Fibroblast of lung (primary cell): ENCODE results near the gene ACVR1B. TPM values are rescaled to one million over a fixed set of nuclear protein-coding genes. Genes with fewer than 3 reads are reported as not detected.

ENCODE experiments used
- DNase-seq, 2 donors: peaks; one replicate each; pipeline versions ENCODE4 v3.0.0 to v3.0.0-alpha.2; 2010; ENCODE audit warnings: low read depth in 2 of 2
- H2AFZ ChIP-seq: 2 replicates; pipeline ENCODE4 v1.5.1; 2012; ENCODE audit warnings: low read length, control low read depth, inconsistent platforms
- H3K27ac ChIP-seq: 2 replicates; pipeline ENCODE4 v1.5.1; 2011; ENCODE audit warnings: low read length, control low read depth; ENCODE audit not compliant: insufficient read depth
- H3K27me3 ChIP-seq: 2 replicates; pipeline ENCODE4 v1.5.1; 2011; ENCODE audit warnings: mild to moderate bottlenecking, low read length; ENCODE audit not compliant: control insufficient read depth, insufficient read depth
- H3K36me3 ChIP-seq: 2 replicates; pipeline ENCODE4 v1.5.1; 2011; ENCODE audit warnings: low read length; ENCODE audit not compliant: control insufficient read depth, insufficient read depth
- H3K4me1 ChIP-seq: 2 replicates; pipeline ENCODE4 v1.5.1; 2011; ENCODE audit warnings: low read length; ENCODE audit not compliant: control insufficient read depth, insufficient read depth; ENCODE audit errors: extremely low read depth
- H3K4me2 ChIP-seq: 2 replicates; pipeline ENCODE4 v1.5.1; 2011; ENCODE audit warnings: low read length, control low read depth; ENCODE audit not compliant: insufficient read depth; ENCODE audit errors: extremely low read depth
- H3K4me3 ChIP-seq, 4 experiments: fragments of 200-600 bp in 1 of 4; sonication (generic) in 1 of 4; replicated peaks in 1 of 4; 2 replicates each; pipeline ENCODE4 v1.5.1; 2011 to 2016; ENCODE audit warnings: low read length in 4 of 4, low read depth in 3 of 4, mild to moderate bottlenecking in 3 of 4, control low read depth in 2 of 4, inconsistent platforms in 1 of 4, mixed read lengths in 1 of 4; ENCODE audit not compliant: insufficient read depth in 1 of 4; ENCODE audit errors: control extremely low read depth in 1 of 4
- H3K79me2 ChIP-seq: 2 replicates; pipeline ENCODE4 v1.5.1; 2012; ENCODE audit warnings: mild to moderate bottlenecking, low read length, inconsistent platforms; ENCODE audit not compliant: control insufficient read depth, insufficient read depth
- H3K9ac ChIP-seq: 2 replicates; pipeline ENCODE4 v1.5.1; 2011; ENCODE audit warnings: mild to moderate bottlenecking, low read length, control low read depth; ENCODE audit not compliant: insufficient read depth
- H3K9me3 ChIP-seq: 2 replicates; pipeline ENCODE4 v1.5.1; 2012; ENCODE audit warnings: low read depth, low read length; ENCODE audit not compliant: control insufficient read depth, insufficient read depth
- H4K20me1 ChIP-seq: 2 replicates; pipeline ENCODE4 v1.5.1; 2011; ENCODE audit warnings: low read length; ENCODE audit not compliant: control insufficient read depth, insufficient read depth; ENCODE audit errors: extremely low read depth
- EZH2 ChIP-seq: IDR thresholded peaks from 2 replicates; pipeline ENCODE4 v1.5.1; 2012; ENCODE audit warnings: low read length, control low read depth, mild to moderate bottlenecking; ENCODE audit errors: missing control alignments
- polyA plus RNA-seq, 2 donors: library from polyadenylated mRNA; depleted of rRNA in 1 of 2; stranded (reverse) in 1 of 2; unstranded in 1 of 2; fragments of >200 nt; gene quantifications; 2 replicates each; pipeline ENCODE4 v1.2.1, GENCODE V29; 2011 to 2012; ENCODE audit warnings: missing spikeins in 1 of 2
- total RNA-seq: library from RNA; depleted of rRNA; stranded (reverse); fragments of >200 nt; gene quantifications from 2 replicates; pipeline ENCODE4 v1.2.1, GENCODE V29; 2014
- TF ChIP-seq, protein P1 (sequence below), 2 donors: IDR thresholded peaks in 1 of 2; conservative IDR thresholded peaks in 1 of 2; 1 replicate in 1 of 2; 2 replicates in 1 of 2; pipeline ENCODE4 v1.5.1; 2011 to 2012; ENCODE audit warnings: low read length in 2 of 2, control low read depth in 1 of 2, inconsistent platforms in 1 of 2, low read depth in 1 of 2, mild to moderate bottlenecking in 1 of 2

ACVR1B gene
- total and polyA plus RNA-seq, 2 donors (not counting 1 experiment from before 2014, with no cell fraction given): 12.4 to 13.6 TPM

DNA sequence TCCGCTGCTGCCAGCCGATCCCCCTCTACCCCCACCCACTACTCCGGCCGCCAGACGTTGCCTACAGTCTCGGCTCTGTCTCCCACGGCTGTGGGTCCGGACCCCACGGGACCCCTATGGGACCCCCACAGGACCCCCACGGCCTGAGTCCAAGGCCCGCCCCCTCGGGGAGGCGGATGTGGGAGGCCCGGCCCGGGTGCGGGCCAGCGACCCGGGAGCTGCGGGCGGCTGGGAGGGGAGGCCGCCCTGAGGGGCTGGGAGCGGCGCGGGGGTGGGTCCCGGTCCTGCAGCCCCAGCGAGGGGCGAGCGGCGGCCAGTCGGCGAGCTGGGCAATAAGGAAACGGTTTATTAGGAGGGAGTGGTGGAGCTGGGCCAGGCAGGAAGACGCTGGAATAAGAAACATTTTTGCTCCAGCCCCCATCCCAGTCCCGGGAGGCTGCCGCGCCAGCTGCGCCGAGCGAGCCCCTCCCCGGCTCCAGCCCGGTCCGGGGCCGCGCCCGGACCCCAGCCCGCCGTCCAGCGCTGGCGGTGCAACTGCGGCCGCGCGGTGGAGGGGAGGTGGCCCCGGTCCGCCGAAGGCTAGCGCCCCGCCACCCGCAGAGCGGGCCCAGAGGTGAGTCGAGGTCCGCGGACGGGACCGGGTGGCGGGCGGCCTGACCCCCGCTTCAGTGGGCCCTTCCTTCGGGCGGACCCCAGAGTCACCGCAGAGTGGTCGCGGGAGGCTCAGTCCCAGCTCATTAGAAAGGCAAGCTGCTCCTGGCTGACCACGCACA, 44.2 kb upstream of the ACVR1B start, which contains the start of gene ACVRL1:
ACVRL1 (plus strand) TSS at position 422 of the 773 bp plus-strand sequence. CDS start 4,971 bp downstream, outside the sequence.
- Histone ChIP-seq H3K27me3 (no peaks in the 10 kb centered on the region), H3K36me3 (no peaks in the 10 kb centered on the region), H3K4me2 (peak within 1 kb of the TSS; percentile 84), H2AFZ (peak within 1 kb of the TSS; percentile 13), H3K9ac (peak within 1 kb of the TSS; percentile 60), H3K79me2 (no peaks in the 10 kb centered on the region), H3K4me3 (peak within 1 kb of the TSS; percentile 19 to 65 (median 50)), H3K4me1 (peaks cover 25% of the 10 kb centered on the region), H3K27ac (peak within 1 kb of the TSS; percentile 89), H3K9me3 (no peaks in the 10 kb centered on the region), H4K20me1 (no peaks in the 10 kb centered on the region)
- peak in 1 of 2 donors; percentile 17 for DNase-seq
- no peak for TF ChIP-seq EZH2

DNA sequence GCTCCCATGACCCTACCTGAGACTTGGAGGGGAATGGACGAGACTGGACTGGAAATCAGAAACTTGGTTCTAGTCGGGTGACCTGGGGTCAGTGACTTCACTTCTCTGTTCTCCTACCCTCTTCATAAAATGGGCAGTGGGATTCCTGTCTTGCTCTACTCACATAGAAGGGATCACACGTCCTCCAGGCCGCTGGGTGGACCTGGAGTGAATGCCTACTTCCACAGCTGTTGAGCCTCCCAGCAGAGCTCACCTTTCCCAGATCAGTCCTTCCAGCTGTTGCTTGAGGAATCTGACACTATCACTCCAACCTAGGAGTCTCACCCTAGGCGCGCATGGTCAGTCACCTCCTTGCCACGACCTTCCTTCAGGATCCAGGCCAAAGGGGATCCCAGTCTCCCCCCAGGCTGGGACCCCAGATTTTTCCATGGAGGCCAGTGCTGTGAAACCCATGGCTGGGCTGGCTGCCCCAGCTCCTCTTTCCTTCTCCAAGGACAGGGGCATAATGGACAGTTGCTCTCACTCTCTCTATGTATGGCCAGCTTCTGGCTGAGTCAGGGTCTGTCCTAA, 43.6 kb upstream of the ACVR1B start:
- H3K9ac ChIP-seq: peak overlapping the region; percentile 60
- no peak for TF ChIP-seq EZH2
- TF ChIP-seq, protein P1, sequence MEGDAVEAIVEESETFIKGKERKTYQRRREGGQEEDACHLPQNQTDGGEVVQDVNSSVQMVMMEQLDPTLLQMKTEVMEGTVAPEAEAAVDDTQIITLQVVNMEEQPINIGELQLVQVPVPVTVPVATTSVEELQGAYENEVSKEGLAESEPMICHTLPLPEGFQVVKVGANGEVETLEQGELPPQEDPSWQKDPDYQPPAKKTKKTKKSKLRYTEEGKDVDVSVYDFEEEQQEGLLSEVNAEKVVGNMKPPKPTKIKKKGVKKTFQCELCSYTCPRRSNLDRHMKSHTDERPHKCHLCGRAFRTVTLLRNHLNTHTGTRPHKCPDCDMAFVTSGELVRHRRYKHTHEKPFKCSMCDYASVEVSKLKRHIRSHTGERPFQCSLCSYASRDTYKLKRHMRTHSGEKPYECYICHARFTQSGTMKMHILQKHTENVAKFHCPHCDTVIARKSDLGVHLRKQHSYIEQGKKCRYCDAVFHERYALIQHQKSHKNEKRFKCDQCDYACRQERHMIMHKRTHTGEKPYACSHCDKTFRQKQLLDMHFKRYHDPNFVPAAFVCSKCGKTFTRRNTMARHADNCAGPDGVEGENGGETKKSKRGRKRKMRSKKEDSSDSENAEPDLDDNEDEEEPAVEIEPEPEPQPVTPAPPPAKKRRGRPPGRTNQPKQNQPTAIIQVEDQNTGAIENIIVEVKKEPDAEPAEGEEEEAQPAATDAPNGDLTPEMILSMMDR (conservative IDR thresholded peaks at IDR 0.05 in 1 of 2, IDR thresholded peaks at IDR 0.05 in 1 of 2; ENCODE audit: low read depth in 1 of 2, low read length in 2 of 2): no peak
- peaks cover 28% of the 10 kb centered on the region for H3K4me1 ChIP-seq
- H3K36me3 ChIP-seq: no peaks in the 10 kb centered on the region
- no peaks in the 10 kb centered on the region for H4K20me1 ChIP-seq
- no peaks in the 10 kb centered on the region for H3K79me2 ChIP-seq
- no peak for DNase-seq
- H3K4me2 ChIP-seq: peak overlapping the region; percentile 84
- H3K4me3 ChIP-seq: peak overlapping the region; percentile 19 to 65 (median 50)
- peak overlapping the region; percentile 13 for H2AFZ ChIP-seq
- no peaks in the 10 kb centered on the region for H3K9me3 ChIP-seq
- peak overlapping the region; percentile 4 for H3K27ac ChIP-seq
- no peaks in the 10 kb centered on the region for H3K27me3 ChIP-seq

DNA sequence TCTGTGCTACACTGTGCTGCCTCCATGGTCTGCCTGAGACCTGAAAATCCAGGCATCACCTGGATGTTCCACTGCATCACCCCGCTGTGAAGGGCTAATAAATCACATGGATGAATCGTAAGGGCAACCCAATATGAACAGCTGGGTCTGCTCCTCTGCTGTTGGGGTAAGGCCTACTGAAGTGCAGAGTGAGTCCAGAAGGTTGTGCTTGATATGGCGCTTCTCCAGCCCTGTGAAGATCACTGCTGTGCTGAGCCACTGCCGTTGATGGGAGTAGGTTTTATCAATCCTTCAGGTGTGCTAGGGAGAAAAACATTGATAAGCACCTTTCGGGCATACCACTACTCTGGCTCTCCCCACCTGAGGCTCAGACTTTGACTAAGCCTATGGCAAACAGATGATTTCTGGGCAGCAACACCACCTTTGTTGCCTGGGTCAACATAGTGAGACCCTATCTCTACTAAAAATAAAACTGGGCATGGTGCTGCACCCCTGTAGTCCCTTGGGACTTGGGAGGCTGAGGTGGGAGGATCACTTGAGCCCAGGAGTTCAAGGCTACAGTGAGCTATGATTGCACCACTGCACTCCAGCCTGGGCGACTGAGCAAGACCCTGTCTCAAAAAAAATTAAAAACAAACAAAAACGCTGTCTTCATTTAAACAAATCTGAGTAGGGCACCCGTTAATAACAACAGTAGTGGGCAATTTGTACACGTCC, 42.5 kb upstream of the ACVR1B start:
- H3K79me2 ChIP-seq: no peaks in the 10 kb centered on the region
- no peak overlapping the region for H3K27ac ChIP-seq

More for the DNA sequence above, 42.5 kb upstream of the ACVR1B start:
- H2AFZ ChIP-seq: no peak overlapping the region
- peak overlapping the region; percentile 8 for H3K4me2 ChIP-seq
- peaks cover 29% of the 10 kb centered on the region for H3K4me1 ChIP-seq
- H4K20me1 ChIP-seq: no peaks in the 10 kb centered on the region
- no peaks in the 10 kb centered on the region for H3K9me3 ChIP-seq
- TF ChIP-seq, protein P1 (conservative IDR thresholded peaks at IDR 0.05 in 1 of 2, IDR thresholded peaks at IDR 0.05 in 1 of 2; ENCODE audit: low read depth in 1 of 2, low read length in 2 of 2): no peak
- TF ChIP-seq EZH2: no peak
- no peak for DNase-seq
- H3K27me3 ChIP-seq: no peaks in the 10 kb centered on the region
- no peak overlapping the region for H3K9ac ChIP-seq
- H3K4me3 ChIP-seq: peak overlapping the region in 1 of 4 experiments; percentile 17
- H3K36me3 ChIP-seq: no peaks in the 10 kb centered on the region
